Neural progenitor cell (in vitro differentiated cells): ENCODE measurements around the gene UBE2U.

Source experiments
- EZH2 ChIP-seq: fragments of 200-600 bp; sonication (generic); IDR thresholded peaks from 2 replicates; pipeline ENCODE4 v1.6.1; 2017; ENCODE audit warnings: antibody characterized with exemption, mild to moderate bottlenecking, moderate library complexity
- TF ChIP-seq, protein P1 (sequence below): fragments of 200-600 bp; sonication (generic); IDR thresholded peaks from 2 replicates; pipeline ENCODE4 v1.5.1; 2017; ENCODE audit warnings: antibody characterized with exemption, mild to moderate bottlenecking

DNA sequence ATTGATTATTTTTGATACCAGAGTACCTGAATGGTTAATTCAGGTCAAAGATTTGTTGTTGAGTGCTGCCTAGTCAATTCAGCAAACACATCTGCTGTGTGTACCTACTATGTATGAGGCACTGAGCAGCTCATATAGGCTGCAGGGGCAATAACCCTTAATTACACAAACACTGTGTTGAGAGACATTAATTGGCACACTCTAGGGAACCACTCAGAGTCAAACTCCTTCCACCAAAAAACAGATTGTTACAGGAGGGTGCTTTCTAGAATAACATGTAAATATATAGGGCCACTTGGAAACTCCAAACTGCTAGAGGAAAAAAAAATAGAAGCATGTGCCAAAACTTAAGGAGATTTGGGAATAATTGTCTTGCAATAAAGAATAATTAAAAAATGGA is 31.3 kb downstream of the UBE2U start:
- TF ChIP-seq, protein P1, sequence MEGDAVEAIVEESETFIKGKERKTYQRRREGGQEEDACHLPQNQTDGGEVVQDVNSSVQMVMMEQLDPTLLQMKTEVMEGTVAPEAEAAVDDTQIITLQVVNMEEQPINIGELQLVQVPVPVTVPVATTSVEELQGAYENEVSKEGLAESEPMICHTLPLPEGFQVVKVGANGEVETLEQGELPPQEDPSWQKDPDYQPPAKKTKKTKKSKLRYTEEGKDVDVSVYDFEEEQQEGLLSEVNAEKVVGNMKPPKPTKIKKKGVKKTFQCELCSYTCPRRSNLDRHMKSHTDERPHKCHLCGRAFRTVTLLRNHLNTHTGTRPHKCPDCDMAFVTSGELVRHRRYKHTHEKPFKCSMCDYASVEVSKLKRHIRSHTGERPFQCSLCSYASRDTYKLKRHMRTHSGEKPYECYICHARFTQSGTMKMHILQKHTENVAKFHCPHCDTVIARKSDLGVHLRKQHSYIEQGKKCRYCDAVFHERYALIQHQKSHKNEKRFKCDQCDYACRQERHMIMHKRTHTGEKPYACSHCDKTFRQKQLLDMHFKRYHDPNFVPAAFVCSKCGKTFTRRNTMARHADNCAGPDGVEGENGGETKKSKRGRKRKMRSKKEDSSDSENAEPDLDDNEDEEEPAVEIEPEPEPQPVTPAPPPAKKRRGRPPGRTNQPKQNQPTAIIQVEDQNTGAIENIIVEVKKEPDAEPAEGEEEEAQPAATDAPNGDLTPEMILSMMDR: no peak
- TF ChIP-seq EZH2: no peak
